Right lobe of liver (tissue), 4 donors: ENCODE measurements around the gene TM7SF3.

ENCODE experiments used
- CTCF ChIP-seq, 4 donors: fragments of 200-600 bp in 3 of 4; fragments of 450-650 bp in 1 of 4; IDR thresholded peaks; one replicate each; pipeline versions ENCODE4 v1.5.1 to v1.8.0; 2016 to 2022; ENCODE audit warnings: antibody characterized with exemption in 4 of 4, mild to moderate bottlenecking in 2 of 4
- POLR2A ChIP-seq: fragments of 450-650 bp; IDR thresholded peaks from one replicate; pipeline ENCODE4 v1.6.1; 2017; ENCODE audit warnings: antibody characterized with exemption, mild to moderate bottlenecking
- donor health status: DM: no; HTN: no; CAD: no.
- donor health status: DM: no; HTN: no; CAD: no.
- donor health status: DM: no; HTN: yes; CAD: no.

DNA sequence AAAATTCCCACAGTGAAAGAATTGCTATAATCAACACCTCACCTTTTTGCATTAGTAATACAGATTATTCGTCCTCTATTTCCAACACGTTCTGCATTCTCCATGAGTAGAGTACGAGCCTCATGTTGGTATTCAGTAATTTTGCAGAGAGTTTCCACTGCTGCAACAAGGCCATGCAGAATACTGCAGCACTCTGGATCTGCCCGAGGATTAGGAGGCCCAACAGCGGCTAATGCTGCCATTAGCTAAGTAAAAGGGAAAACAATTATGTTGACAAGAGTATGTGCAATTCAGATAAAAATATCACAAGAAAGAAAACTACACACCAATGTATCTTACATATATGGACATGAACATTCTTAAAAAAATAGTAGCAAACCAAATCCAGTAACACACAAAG, 85.5 kb downstream of the TM7SF3 start:
- no peak for TF ChIP-seq CTCF (IDR thresholded peaks at IDR 0.05)
- no peak for TF ChIP-seq POLR2A
